ENCODE data around the gene TRANK1. TPM values are rescaled to one million over a fixed set of nuclear protein-coding genes. Genes with fewer than 3 reads are reported as not detected.

TRANK1 gene
- polyA plus RNA-seq, 1 donor from 2014 or later: 11.6 TPM

GRCh38 chr3:36928220-36928619, 16.6 kb downstream of the TRANK1 start:
- Histone ChIP-seq H2AFZ (ENCODE audit: low read depth, low read length) (no peak overlapping the region), H3F3A (ENCODE audit: insufficient read depth, low read length, poor library complexity, severe bottlenecking) (no peaks in the 10 kb centered on the region), H4K20me1 (ENCODE audit: insufficient read depth) (no peaks in the 10 kb centered on the region), H3K27ac (ENCODE audit: low read length) (no peak overlapping the region), H3K4me3 (ENCODE audit: low read length) (no peak overlapping the region), H3K9me3 (ENCODE audit: low read length) (no peaks in the 10 kb centered on the region), H3K9me2 (ENCODE audit: insufficient read depth, low read length) (no peaks in the 10 kb centered on the region), H3K79me2 (replicated peaks; ENCODE audit: insufficient read depth, low read length) (no peaks in the 10 kb centered on the region), H3K9ac (ENCODE audit: low read length) (no peak overlapping the region), H3K27me3 (ENCODE audit: insufficient read depth, low read depth, low read length) (no peaks in the 10 kb centered on the region), H3K4me2 (ENCODE audit: low read length) (no peak overlapping the region), H3K36me3 (ENCODE audit: insufficient read depth, low read length) (no peaks in the 10 kb centered on the region)
- no peak for TF ChIP-seq REST (IDR thresholded peaks at IDR 0.05; ENCODE audit: borderline replicate concordance)

GRCh38 chr3:36926292-36926897, 18.5 kb downstream of the TRANK1 start:
- no peak overlapping the region for H3K4me3 ChIP-seq (ENCODE audit: low read length)
- H3K4me2 ChIP-seq (ENCODE audit: low read length): no peak overlapping the region
- no peaks in the 10 kb centered on the region for H3F3A ChIP-seq (ENCODE audit: insufficient read depth, low read length, poor library complexity, severe bottlenecking)
- no peak overlapping the region for H3K9ac ChIP-seq (ENCODE audit: low read length)
- H3K9me2 ChIP-seq (ENCODE audit: insufficient read depth, low read length): no peaks in the 10 kb centered on the region
- H3K9me3 ChIP-seq (ENCODE audit: low read length): no peaks in the 10 kb centered on the region
- H3K27me3 ChIP-seq (ENCODE audit: insufficient read depth, low read depth, low read length): no peaks in the 10 kb centered on the region
- H4K20me1 ChIP-seq (ENCODE audit: insufficient read depth): no peaks in the 10 kb centered on the region
- no peaks in the 10 kb centered on the region for H3K36me3 ChIP-seq (ENCODE audit: insufficient read depth, low read length)
- H2AFZ ChIP-seq (ENCODE audit: low read depth, low read length): no peak overlapping the region
- no peak overlapping the region for H3K27ac ChIP-seq (ENCODE audit: low read length)
- no peaks in the 10 kb centered on the region for H3K79me2 ChIP-seq (replicated peaks; ENCODE audit: insufficient read depth, low read length)
- TF ChIP-seq CTCF (IDR thresholded peaks at IDR 0.05; ENCODE audit: poor library complexity, severe bottlenecking) (no peak), EZH2 (IDR thresholded peaks at IDR 0.05; ENCODE audit: borderline replicate concordance, insufficient read depth, low read length, poor library complexity, severe bottlenecking) (no peak), MXI1 (conservative IDR thresholded peaks at IDR 0.05; ENCODE audit: poor library complexity, severe bottlenecking) (no peak)

GRCh38 chr3:36924744-36925521, 19.9 kb downstream of the TRANK1 start:
- Histone ChIP-seq H3K9me3 (ENCODE audit: low read length) (no peaks in the 10 kb centered on the region), H3K9me2 (ENCODE audit: insufficient read depth, low read length) (no peaks in the 10 kb centered on the region), H3K9ac (ENCODE audit: low read length) (no peak overlapping the region), H3K79me2 (replicated peaks; ENCODE audit: insufficient read depth, low read length) (no peaks in the 10 kb centered on the region), H3K27me3 (ENCODE audit: insufficient read depth, low read depth, low read length) (no peaks in the 10 kb centered on the region), H4K20me1 (ENCODE audit: insufficient read depth) (no peaks in the 10 kb centered on the region), H3K4me2 (ENCODE audit: low read length) (no peak overlapping the region), H3K4me3 (ENCODE audit: low read length) (no peak overlapping the region), H3K27ac (ENCODE audit: low read length) (no peak overlapping the region), H3K36me3 (ENCODE audit: insufficient read depth, low read length) (no peaks in the 10 kb centered on the region), H3F3A (ENCODE audit: insufficient read depth, low read length, poor library complexity, severe bottlenecking) (no peaks in the 10 kb centered on the region), H2AFZ (ENCODE audit: low read depth, low read length) (no peak overlapping the region)
- TF ChIP-seq MXI1 (conservative IDR thresholded peaks at IDR 0.05; ENCODE audit: poor library complexity, severe bottlenecking) (no peak), TAF1 (IDR thresholded peaks at IDR 0.05; ENCODE audit: low read depth) (no peak), EZH2 (IDR thresholded peaks at IDR 0.05; ENCODE audit: borderline replicate concordance, insufficient read depth, low read length, poor library complexity, severe bottlenecking) (no peak), CTCF (IDR thresholded peaks at IDR 0.05; ENCODE audit: poor library complexity, severe bottlenecking) (no peak), POLR2AphosphoS5 (IDR thresholded peaks at IDR 0.05) (no peak), REST (IDR thresholded peaks at IDR 0.05; ENCODE audit: borderline replicate concordance) (no peak), SMC3 (conservative IDR thresholded peaks at IDR 0.05; ENCODE audit: poor library complexity) (no peak), EP300 (conservative IDR thresholded peaks at IDR 0.05; ENCODE audit: poor library complexity, severe bottlenecking) (no peak), RAD21 (conservative IDR thresholded peaks at IDR 0.05) (no peak)
